Right atrium auricular region (tissue), 2 donors: Measurements from ENCODE around the gene KLHL25. TPM values are rescaled to one million over a fixed set of nuclear protein-coding genes. Genes with fewer than 3 reads are reported as not detected.

Experiments
- DNase-seq: peaks from one replicate; pipeline ENCODE4 v3.0.0-alpha.2; 2019; ENCODE audit warnings: low spot score
- H3K27ac ChIP-seq, 2 donors: fragments of 200-600 bp; sonication (generic); 1 replicate in 1 of 2; 2 replicates in 1 of 2; pipeline ENCODE4 v1.5.1; 2016 to 2019
- H3K27me3 ChIP-seq, 2 donors: fragments of 200-600 bp; sonication (generic); one replicate each; pipeline versions ENCODE4 v1.5.1 to v1.6.0; 2017 to 2019
- H3K36me3 ChIP-seq: fragments of 200-600 bp; sonication (generic); one replicate; pipeline ENCODE4 v1.5.1; 2016
- H3K4me1 ChIP-seq, 2 donors: fragments of 200-600 bp; sonication (generic); one replicate each; pipeline versions ENCODE4 v1.5.1 to v1.6.0; 2017 to 2019
- H3K4me3 ChIP-seq, 2 donors: fragments of 200-600 bp; sonication (generic); 1 replicate in 1 of 2; 2 replicates in 1 of 2; pipeline ENCODE4 v1.5.1; 2017 to 2019; ENCODE audit warnings: mild to moderate bottlenecking in 1 of 2, moderate library complexity in 1 of 2
- H3K9me3 ChIP-seq, 2 donors: fragments of 200-600 bp; sonication (generic); one replicate each; pipeline ENCODE4 v1.5.1; 2019
- CTCF ChIP-seq, 2 donors: fragments of 200-600 bp; sonication (generic); IDR thresholded peaks; one replicate each; pipeline ENCODE4 v1.5.1; 2019; ENCODE audit warnings: antibody characterized with exemption in 2 of 2
- total RNA-seq, 2 donors: library from RNA; depleted of rRNA; stranded (reverse); fragments of >200 nt; gene quantifications; one replicate each; pipeline ENCODE4 v1.1.0, GENCODE V29; 2016

The KLHL25 gene
- total RNA-seq, 2 donors from 2014 or later, result 4.1 TPM

- no peak overlapping the region for H3K27ac ChIP-seq
- no peak for TF ChIP-seq CTCF (IDR thresholded peaks at IDR 0.05)
- H3K4me1 ChIP-seq, result peaks cover 0 to 19% of the 10 kb centered on the region in 2 donors
- peak; percentile 47 for DNase-seq
- no peaks in the 10 kb centered on the region for H3K9me3 ChIP-seq
- H3K36me3 ChIP-seq, result peaks cover 100% of the 10 kb centered on the region
- H3K27me3 ChIP-seq, result no peaks in the 10 kb centered on the region
- H3K4me3 ChIP-seq, result no peak overlapping the region
Measured at GRCh38 chr15:85743392-85744055, 51.2 kb downstream of the KLHL25 start.

- no peak overlapping the region for H3K4me3 ChIP-seq
- no peaks in the 10 kb centered on the region for H3K27me3 ChIP-seq
- H3K9me3 ChIP-seq, result no peaks in the 10 kb centered on the region
- DNase-seq, result peak; percentile 54
- TF ChIP-seq CTCF (IDR thresholded peaks at IDR 0.05), result no peak
- peaks cover 100% of the 10 kb centered on the region for H3K36me3 ChIP-seq
- H3K4me1 ChIP-seq, result peaks cover 0 to 12% of the 10 kb centered on the region in 2 donors
- peak overlapping the region in 1 of 2 donors; percentile 34 for H3K27ac ChIP-seq
Measured at GRCh38 chr15:85742186-85742821, 52.4 kb downstream of the KLHL25 start.

- H3K4me3 ChIP-seq, result no peak overlapping the region
- H3K4me1 ChIP-seq, result peaks cover 0 to 12% of the 10 kb centered on the region in 2 donors
- no peak overlapping the region for H3K27ac ChIP-seq
- DNase-seq, result peak; percentile 54
- H3K36me3 ChIP-seq, result peaks cover 100% of the 10 kb centered on the region
- H3K27me3 ChIP-seq, result no peaks in the 10 kb centered on the region
- H3K9me3 ChIP-seq, result no peaks in the 10 kb centered on the region
- no peak for TF ChIP-seq CTCF (IDR thresholded peaks at IDR 0.05)
Measured at GRCh38 chr15:85741662-85742061, 53.1 kb downstream of the KLHL25 start.

GRCh38 chr15:85741021-85741421, 53.7 kb downstream of the KLHL25 start:
- Histone ChIP-seq H3K9me3 (no peaks in the 10 kb centered on the region), H3K36me3 (peaks cover 100% of the 10 kb centered on the region)
- peak; percentile 57 for DNase-seq

GRCh38 chr15:85737061-85737460, 57.7 kb downstream of the KLHL25 start:
- H3K27ac ChIP-seq, result no peak overlapping the region

More at GRCh38 chr15:85741021-85741421, 53.7 kb downstream of the KLHL25 start:
- H3K27ac ChIP-seq, result no peak overlapping the region
- peaks cover 0 to 12% of the 10 kb centered on the region in 2 donors for H3K4me1 ChIP-seq
- H3K4me3 ChIP-seq, result no peak overlapping the region
- no peaks in the 10 kb centered on the region for H3K27me3 ChIP-seq
- TF ChIP-seq CTCF (IDR thresholded peaks at IDR 0.05), result no peak

More at GRCh38 chr15:85737061-85737460, 57.7 kb downstream of the KLHL25 start:
- no peak for DNase-seq
- TF ChIP-seq CTCF (IDR thresholded peaks at IDR 0.05), result no peak
- H3K9me3 ChIP-seq, result peaks cover 0 to 15% of the 10 kb centered on the region in 2 donors
- no peaks in the 10 kb centered on the region for H3K27me3 ChIP-seq
- H3K4me1 ChIP-seq, result peaks cover 0 to 4% of the 10 kb centered on the region in 2 donors
- H3K36me3 ChIP-seq, result peaks cover 100% of the 10 kb centered on the region
- H3K4me3 ChIP-seq, result no peak overlapping the region
